ENCODE data around the gene MIGA1.
A peak's percentile ranks its signal among the peaks of the same experiment; 100 is the strongest.
"Not testable (repeated sequence)": the region's sequence is repeated elsewhere in the genome, so short reads cannot be mapped to it uniquely, and the experiment has no call there.

The MIGA1 gene

GRCh38 chr1:77779529-77780281, at the start of gene MIGA1:
Gene MIGA1, plus strand, starts transcription at chr1:77779649. Its CDS starts 3,604 bp downstream, at chr1:77783253.
- DNase-seq, result peak; percentile 42 to 96 (median 88)

DNA sequence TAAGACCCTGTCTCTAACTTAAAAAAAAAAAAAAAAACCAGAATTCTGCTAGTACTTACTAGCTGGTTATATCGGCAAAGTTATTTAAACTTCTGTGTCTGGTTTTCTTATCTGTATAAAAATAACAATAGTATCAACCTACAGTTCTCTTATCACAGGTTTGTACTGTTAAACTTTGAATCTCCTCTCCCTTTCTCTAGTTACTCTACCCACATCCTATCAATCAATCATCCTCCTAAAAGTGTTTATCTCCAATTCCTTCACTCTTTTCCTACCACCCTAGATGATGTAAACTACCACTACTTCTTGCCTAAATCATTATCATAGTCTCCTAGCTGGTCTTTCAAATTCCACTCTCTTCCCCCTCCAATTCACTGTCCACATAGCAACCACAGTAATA, 47.4 kb upstream of the MIGA1 start:
- DNase-seq, result no peak

- no peak for DNase-seq
These were observed 40.2 kb upstream of the MIGA1 start for GRCh38 chr1:77739235-77739634.

- no peak for DNase-seq
These were observed 38.1 kb upstream of the MIGA1 start for GRCh38 chr1:77741316-77741715.

DNA sequence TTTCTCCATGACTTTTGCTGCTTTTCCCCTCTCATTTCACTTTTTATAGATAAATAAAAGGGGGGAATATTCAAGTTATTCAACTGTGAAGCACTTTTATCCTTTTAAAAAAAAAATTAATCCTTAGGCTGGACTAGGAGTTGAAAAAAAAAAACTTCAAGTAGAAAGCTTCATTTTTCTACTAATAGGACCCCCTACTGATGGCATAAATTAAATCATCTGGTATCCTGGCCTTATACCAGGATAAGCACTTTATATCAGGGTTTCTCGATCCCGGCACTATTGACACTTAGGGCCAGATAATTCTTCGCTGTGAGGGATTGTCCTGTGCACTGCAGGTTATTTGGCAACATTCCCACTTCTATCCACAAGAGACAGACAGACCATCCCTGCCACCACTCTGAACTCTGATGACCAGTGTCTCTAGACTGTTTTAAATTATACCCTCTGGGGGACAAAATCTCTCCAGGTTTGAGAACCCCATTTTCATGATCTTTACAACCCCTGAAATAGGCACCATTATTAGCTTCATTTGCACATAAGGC, 37.4 kb upstream of the MIGA1 start:
- no peak for DNase-seq

GRCh38 chr1:77744576-77744975, 34.9 kb upstream of the MIGA1 start:
- no peak for DNase-seq

DNA sequence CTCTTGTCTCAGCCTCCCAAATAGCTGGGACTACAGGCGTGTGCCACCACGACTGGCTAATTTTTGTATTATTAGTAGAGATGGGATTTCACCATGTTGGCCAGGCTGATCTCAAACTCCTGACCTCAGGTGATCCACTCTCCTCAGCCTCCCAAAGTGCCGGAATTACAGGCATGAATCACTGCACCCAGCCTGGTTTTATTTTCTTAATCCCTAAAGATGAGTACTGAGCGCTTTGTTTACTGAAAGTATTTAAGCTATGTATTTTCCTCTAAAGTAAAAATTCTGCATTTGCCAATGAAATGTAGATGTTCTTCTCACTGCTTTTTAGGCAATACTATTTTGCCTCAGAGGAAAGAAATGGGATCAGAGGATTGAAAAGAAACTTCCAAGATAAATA, 30.0 kb upstream of the MIGA1 start:
- not testable (repeated sequence) for DNase-seq

GRCh38 chr1:77756052-77756754, 23.2 kb upstream of the MIGA1 start:
- no peak for DNase-seq

DNA sequence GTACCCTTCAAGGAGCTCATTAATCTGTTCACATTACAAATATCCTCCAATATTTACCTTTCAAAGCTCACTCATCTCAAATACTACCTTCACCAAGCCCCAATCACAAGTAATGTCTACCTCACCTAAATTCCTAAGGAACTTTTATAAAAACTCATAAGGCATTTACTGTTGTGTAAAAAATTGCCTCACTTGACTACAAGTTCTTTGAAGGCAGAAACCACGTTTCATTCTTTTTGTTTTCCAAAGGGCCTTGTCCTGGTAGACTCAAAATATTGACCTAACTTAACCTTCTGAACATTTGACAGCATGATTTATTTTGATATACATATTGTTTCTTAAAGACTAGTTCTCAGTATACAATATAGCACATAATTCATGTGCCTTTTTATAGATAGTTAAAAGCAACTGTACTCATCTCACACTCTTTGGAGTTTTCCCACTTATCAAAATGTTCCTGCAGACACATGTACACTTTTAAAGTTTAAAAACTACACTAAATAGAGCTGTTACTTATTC, 22.3 kb upstream of the MIGA1 start:
- DNase-seq, result no peak

GRCh38 chr1:77757603-77758002, 21.8 kb upstream of the MIGA1 start:
- no peak for DNase-seq

DNA sequence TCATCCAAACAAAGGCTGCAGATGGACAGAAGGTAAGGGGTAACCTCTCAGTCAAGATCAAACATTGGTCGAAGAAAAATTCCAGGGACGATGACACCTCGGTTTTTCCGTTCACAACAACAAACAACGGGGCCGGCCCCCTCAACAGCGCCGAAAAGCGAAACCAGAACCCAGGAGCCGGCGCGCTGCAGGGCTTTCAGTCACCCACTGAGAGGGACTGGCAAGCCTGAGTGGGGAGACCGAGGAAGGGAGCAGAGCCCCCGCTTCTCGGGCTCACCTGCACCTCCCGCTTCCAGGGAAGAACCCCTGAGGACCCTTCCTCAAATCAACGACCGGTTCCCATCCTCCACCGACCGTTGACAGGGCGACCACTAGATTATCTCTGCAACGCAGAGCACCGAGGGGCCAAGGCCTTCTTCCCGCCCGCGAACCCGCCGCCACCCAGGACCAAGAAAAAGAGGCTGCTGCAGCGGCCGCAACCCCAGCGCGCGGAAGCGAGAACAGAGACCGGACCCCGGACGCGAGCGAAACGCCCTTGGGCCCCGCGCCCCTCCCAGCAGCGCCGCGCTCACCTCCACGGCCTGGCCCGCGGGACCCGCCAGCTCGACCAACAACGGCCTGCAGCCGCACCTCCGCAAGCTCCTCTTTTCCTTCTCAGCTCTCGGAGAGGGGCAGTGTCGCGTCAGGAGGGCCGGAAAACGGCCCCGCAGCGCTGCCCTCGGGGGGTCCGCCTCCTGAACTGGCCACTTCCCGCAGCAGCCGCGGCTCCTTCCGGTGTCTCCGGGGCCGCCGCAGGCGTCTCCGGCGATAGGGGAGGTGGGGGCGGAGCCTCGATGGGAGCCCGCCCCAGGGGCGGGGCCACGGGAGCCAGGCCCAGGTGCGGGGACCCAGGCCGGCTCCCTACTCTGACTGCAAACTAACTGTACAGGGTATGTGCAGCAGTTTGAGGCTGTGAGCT, 20.1 kb upstream of the MIGA1 start, which contains the start of gene USP33:
USP33 (minus strand) TSS at position 782 of the 958 bp plus-strand sequence. CDS start 18,155 bp downstream, outside the sequence.
- DNase-seq, result peak; percentile 16 to 93 (median 79)

DNA sequence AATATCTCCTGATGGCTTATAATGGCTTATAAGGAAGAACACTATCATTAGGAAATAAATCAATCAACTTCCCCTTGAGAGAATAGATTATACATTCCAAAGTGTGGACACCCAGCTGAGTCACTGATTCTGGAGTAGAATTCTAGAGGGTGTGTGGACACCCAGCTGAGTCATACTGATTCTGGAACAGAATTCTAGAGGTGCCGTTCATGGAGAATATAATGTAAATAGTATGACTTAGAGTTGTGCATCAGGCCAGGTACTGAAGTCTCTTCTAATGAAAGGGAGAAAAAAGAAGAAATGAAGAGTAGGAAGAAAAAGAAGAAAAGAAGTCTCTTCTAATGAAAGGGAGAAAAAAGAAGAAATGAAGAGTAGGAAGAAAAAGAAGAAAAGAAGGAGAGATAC, 17.4 kb upstream of the MIGA1 start:
- no peak for DNase-seq

GRCh38 chr1:77768006-77768405, 11.4 kb upstream of the MIGA1 start:
- no peak for DNase-seq

- no peak for DNase-seq
These were observed 3.3 kb upstream of the MIGA1 start for GRCh38 chr1:77776007-77776700.

DNA sequence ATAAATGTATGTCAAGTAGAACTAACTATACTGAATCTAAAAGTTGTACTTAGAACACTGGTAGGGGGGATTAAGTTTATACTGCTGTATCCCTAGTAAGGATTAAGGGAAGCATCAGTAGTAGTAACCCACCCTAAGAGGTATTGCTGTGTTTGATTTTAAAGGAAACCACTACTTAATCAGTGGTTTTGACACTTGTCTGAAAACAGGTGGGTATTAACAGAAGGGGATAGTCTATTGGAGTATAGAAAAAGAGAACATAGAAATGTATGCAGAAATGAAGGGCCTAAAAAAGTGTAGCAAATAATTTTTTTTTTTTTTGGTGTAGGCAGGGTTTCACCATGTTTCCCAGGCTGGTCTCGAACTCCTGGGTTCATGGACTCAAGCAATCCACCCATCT, 2.2 kb downstream of the MIGA1 start:
- no peak for DNase-seq

DNA sequence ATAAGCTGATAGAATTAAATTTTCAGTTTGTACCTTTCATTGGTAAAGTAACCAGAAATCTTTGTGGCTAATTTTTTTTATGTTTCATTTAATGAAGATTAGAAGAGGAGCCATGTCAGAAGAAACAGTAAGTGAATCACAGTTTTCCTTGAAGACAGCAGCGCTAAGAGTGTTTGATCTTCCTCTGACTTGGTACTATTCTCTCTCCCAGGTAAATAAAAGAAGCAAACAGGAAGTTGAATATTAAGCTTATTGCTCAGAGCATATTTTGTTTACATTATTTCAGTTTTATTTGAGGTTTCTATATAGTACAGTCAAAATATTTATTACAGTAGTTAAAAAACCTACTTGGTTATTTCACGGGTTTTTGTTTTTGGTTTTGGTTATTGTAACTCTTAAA, 3.7 kb downstream of the MIGA1 start:
- DNase-seq, result no peak

GRCh38 chr1:77786093-77786741, 6.8 kb downstream of the MIGA1 start:
- not testable (repeated sequence) for DNase-seq

- DNase-seq, result no peak
These were observed 15.1 kb downstream of the MIGA1 start for GRCh38 chr1:77794550-77794949.

GRCh38 chr1:77796695-77797405, 17.4 kb downstream of the MIGA1 start:
- peak in 47 of 56 donors; percentile 2 to 71 (median 34) for DNase-seq
